Ovary (tissue), 10 donors: ENCODE data around the gene NEMF. TPM values are rescaled to one million over a fixed set of nuclear protein-coding genes. Genes with fewer than 3 reads are reported as not detected.
A peak's percentile ranks its signal among the peaks of the same experiment; 100 is the strongest.

Experiments
- DNase-seq, 5 donors: peaks; one replicate each; pipeline ENCODE4 v3.0.0-alpha.2; 2019 to 2020
- H3K27ac ChIP-seq, 2 donors: fragments of 200-600 bp; one replicate each; pipeline versions ENCODE4 v1.5.1 to v1.8.0; 2019 to 2022
- H3K27me3 ChIP-seq: fragments of 200-600 bp; one replicate; pipeline ENCODE4 v1.8.0; 2022
- H3K36me3 ChIP-seq: fragments of 200-600 bp; sonication (generic); one replicate; pipeline ENCODE4 v1.5.1; 2019
- H3K4me1 ChIP-seq: one replicate; pipeline ENCODE4 v1.8.1; 2013; ENCODE audit warnings: mild to moderate bottlenecking, moderate library complexity; ENCODE audit not compliant: insufficient read depth
- H3K4me3 ChIP-seq: fragments of 200-600 bp; sonication (generic); one replicate; pipeline ENCODE4 v1.5.1; 2017
- H3K9me3 ChIP-seq, 2 donors: fragments of 200-600 bp in 1 of 2; sonication (generic) in 1 of 2; one replicate each; pipeline versions ENCODE4 v1.5.1 to v1.8.1; 2013 to 2019; ENCODE audit warnings: mild to moderate bottlenecking in 1 of 2, moderate library complexity in 1 of 2
- EP300 ChIP-seq: sonication (generic); formaldehyde crosslinking; IDR thresholded peaks from one replicate; pipeline ENCODE4 v1.6.1; 2017; ENCODE audit warnings: antibody characterized with exemption
- POLR2A ChIP-seq: fragments of 450-650 bp; IDR thresholded peaks from one replicate; pipeline ENCODE4 v1.6.1; 2017; ENCODE audit warnings: antibody characterized with exemption, mild to moderate bottlenecking, moderate library complexity
- WGBS, 3 donors: extraction: QIAGEN DNeasy Blood & Tissue Kit in 1 of 3; methylation state at CpG; one replicate each; pipeline versions ENCODE4 v1.1.5 to v1.1.7; 2013 to 2017; 5-methylcytosine and 5-hydroxymethylcytosine counted together
- intact Hi-C, 4 donors: fragments of 100-400 bp; cut with DNase I; formaldehyde crosslinking; loops; one replicate each; pipeline versions ENCODE4 v1.11.0 to v1.15.1; 2022 to 2023
- long read RNA-seq, 3 donors: library from polyadenylated mRNA in 2 of 3; unstranded in 2 of 3; transcript quantifications; one replicate each; pipeline ENCODE4 v2.0.0 and lab custom pipeline, GENCODE V29; 2021 to 2026
- polyA plus RNA-seq, 2 donors: library from polyadenylated mRNA; stranded (reverse); fragments of 200-250 nt in 1 of 2; fragments of 350-450 nt in 1 of 2; fragmentation: Illumina TruSeq in 1 of 2; extraction: RNeasy Lipid Tissue Mini Kit (QIAGEN cat#74804) in 1 of 2; gene quantifications; one replicate each; pipeline ENCODE4 v1.2.3, GENCODE V29; 2013 to 2014
- total RNA-seq, 7 donors: library from RNA; depleted of rRNA in 2 of 7; stranded (reverse); fragments of >200 nt in 2 of 7; fragmentation: NEBNext Ultra II Directional in 3 of 7; extraction: Animal tissue kit (Norgen Biotek cat#: 25700) in 3 of 7; gene quantifications; one replicate each; pipeline versions ENCODE4 v1.1.0 to v1.2.4, GENCODE V29; 2016 to 2023
- TF ChIP-seq, protein P1 (sequence below), 3 donors: fragments of 450-650 bp in 2 of 3; fragments of 200-600 bp in 1 of 3; IDR thresholded peaks; one replicate each; pipeline versions ENCODE4 v1.5.1 to v1.8.0; 2016 to 2022; ENCODE audit warnings: antibody characterized with exemption in 3 of 3, mild to moderate bottlenecking in 1 of 3
- donor health status: DM: no; HTN: no; CAD: no; lungs with moderate emphysema.
- donor health status: DM: no; HTN: no; CAD: no.
- donor health status: Bipolar disorder and iron deficiency.
- donor health status: DM: yes; HTN: yes; CAD: no.
- donor health status: DM: no; HTN: no; CAD: no.
- donor health status: DM: yes; HTN: yes; CAD: no.

The NEMF gene, protein sequence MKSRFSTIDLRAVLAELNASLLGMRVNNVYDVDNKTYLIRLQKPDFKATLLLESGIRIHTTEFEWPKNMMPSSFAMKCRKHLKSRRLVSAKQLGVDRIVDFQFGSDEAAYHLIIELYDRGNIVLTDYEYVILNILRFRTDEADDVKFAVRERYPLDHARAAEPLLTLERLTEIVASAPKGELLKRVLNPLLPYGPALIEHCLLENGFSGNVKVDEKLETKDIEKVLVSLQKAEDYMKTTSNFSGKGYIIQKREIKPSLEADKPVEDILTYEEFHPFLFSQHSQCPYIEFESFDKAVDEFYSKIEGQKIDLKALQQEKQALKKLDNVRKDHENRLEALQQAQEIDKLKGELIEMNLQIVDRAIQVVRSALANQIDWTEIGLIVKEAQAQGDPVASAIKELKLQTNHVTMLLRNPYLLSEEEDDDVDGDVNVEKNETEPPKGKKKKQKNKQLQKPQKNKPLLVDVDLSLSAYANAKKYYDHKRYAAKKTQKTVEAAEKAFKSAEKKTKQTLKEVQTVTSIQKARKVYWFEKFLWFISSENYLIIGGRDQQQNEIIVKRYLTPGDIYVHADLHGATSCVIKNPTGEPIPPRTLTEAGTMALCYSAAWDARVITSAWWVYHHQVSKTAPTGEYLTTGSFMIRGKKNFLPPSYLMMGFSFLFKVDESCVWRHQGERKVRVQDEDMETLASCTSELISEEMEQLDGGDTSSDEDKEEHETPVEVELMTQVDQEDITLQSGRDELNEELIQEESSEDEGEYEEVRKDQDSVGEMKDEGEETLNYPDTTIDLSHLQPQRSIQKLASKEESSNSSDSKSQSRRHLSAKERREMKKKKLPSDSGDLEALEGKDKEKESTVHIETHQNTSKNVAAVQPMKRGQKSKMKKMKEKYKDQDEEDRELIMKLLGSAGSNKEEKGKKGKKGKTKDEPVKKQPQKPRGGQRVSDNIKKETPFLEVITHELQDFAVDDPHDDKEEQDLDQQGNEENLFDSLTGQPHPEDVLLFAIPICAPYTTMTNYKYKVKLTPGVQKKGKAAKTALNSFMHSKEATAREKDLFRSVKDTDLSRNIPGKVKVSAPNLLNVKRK
- total RNA-seq (10 to 100 TPM; 46.9 to 98.9 (median 72.1) TPM), polyA plus RNA-seq (10 to 100 TPM; 20.9 to 46.2 TPM)
- long read RNA-seq, donor 1, partial matches to known transcripts: 85 of 103 reads
- long read RNA-seq, donor 1, other reads (novel, unspliced or antisense): 18 of 103 reads
- long read RNA-seq, donor 2, full-length matches to known transcripts: 9 of 56 reads
- long read RNA-seq, donor 2, partial matches to known transcripts: 47 of 56 reads
- long read RNA-seq, donor 2, other reads (novel, unspliced or antisense): 0 of 56 reads
- long read RNA-seq, donor 3, full-length matches to known transcripts: 12 of 33 reads
- long read RNA-seq, donor 3, partial matches to known transcripts: 12 of 33 reads
- long read RNA-seq, donor 3, other reads (novel, unspliced or antisense): 9 of 33 reads

DNA sequence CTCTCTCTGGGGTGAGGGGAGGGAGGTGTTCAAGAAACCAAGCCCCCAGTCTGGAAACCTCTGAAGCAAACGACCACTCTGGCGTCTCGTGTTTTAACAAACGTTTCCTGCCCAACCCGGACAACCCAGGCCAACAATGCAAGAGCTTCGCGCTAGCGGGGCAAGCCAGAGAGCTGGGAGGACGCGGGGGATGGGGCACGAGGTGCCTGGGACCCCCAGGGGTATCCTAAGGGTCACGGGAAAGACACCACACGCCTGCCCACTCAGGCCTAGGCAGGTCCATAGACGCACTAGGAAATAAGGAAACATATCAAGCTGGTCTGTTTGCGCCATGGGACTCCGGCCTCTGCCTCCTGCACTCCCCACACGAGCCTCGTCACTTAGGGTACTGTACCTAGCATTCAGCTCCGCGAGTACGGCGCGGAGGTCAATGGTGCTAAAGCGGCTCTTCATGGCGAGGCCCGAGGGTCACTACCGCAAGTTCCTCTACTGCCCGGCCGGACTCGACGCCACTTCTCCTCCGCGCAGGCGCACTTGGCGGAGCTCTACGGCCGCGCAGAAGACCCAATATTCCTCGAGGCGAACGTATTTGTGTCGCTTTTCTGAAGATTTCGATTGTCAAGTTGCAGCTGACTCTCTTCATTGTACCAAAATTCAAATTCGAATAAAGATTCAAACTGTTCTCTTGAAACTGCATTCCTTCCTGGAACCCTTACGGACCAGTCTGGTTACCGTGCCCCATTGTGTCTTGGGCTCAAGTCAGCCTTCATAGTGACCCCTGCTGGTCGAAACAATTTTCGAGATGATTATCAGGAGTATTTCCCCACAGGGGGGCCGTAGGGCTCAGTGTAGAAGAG is at the start of gene NEMF:
NEMF (minus strand) TSS at position 488 of the 857 bp plus-strand sequence; CDS start at position 453, 35 bp downstream.
- H3K4me3 ChIP-seq: peak within 1 kb of the TSS; percentile 84
- H3K4me1 ChIP-seq: no peaks in the 10 kb centered on the region
- intact Hi-C loops: loop anchor here in 2 of 4 donors (1.0 to 10.0 kb wide), 2 partner anchors 218 kb away; partner anchors contain the start of gene DNAAF2 (in 1 of the 2)
- no peaks in the 10 kb centered on the region for H3K27me3 ChIP-seq
- peak within 1 kb of the TSS; percentile 71 to 73 for H3K27ac ChIP-seq
- H3K9me3 ChIP-seq: no peaks in the 10 kb centered on the region
- WGBS, 3 donors: 0% methylated on average over 49 of the region's 49 CpGs
- TF ChIP-seq EP300 (no peak), POLR2A (peak; percentile 43)
- TF ChIP-seq, protein P1, sequence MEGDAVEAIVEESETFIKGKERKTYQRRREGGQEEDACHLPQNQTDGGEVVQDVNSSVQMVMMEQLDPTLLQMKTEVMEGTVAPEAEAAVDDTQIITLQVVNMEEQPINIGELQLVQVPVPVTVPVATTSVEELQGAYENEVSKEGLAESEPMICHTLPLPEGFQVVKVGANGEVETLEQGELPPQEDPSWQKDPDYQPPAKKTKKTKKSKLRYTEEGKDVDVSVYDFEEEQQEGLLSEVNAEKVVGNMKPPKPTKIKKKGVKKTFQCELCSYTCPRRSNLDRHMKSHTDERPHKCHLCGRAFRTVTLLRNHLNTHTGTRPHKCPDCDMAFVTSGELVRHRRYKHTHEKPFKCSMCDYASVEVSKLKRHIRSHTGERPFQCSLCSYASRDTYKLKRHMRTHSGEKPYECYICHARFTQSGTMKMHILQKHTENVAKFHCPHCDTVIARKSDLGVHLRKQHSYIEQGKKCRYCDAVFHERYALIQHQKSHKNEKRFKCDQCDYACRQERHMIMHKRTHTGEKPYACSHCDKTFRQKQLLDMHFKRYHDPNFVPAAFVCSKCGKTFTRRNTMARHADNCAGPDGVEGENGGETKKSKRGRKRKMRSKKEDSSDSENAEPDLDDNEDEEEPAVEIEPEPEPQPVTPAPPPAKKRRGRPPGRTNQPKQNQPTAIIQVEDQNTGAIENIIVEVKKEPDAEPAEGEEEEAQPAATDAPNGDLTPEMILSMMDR (IDR thresholded peaks at IDR 0.05): peak; percentile 67 to 83 (median 71)
- no peaks in the 10 kb centered on the region for H3K36me3 ChIP-seq
- DNase-seq: peak; percentile 83 to 93 (median 87)

DNA sequence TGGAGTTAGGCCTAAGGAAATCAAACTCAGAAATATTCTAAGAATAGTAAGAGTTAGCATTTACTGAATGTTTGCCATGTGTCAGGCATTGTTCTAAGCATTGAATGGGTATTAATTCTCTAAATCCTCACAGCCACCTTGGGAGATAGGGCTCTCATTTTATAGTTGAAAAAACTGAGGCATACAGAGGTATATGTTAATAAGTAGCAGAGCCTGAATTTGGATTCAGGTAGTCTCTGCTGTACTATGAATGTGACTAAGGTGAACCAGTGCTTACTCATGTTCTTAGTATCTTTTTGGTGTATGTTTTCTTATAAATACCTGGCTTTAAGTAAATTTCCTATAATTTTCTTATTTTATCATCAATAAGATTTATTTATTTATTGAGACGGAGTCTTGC is 48.4 kb upstream of the NEMF start:
- no peaks in the 10 kb centered on the region for H3K4me1 ChIP-seq
- TF ChIP-seq EP300: no peak
- TF ChIP-seq, protein P1 (IDR thresholded peaks at IDR 0.05): no peak
- TF ChIP-seq POLR2A: no peak
- H3K4me3 ChIP-seq: no peak overlapping the region
- intact Hi-C loops: no loop called here
- H3K36me3 ChIP-seq: no peaks in the 10 kb centered on the region
- WGBS, 3 donors: 93 to 100% (median 98%) methylated on average over 1 of the region's 1 CpG
- no peaks in the 10 kb centered on the region for H3K9me3 ChIP-seq
- H3K27me3 ChIP-seq: no peaks in the 10 kb centered on the region
- no peak for DNase-seq
- no peak overlapping the region for H3K27ac ChIP-seq

DNA sequence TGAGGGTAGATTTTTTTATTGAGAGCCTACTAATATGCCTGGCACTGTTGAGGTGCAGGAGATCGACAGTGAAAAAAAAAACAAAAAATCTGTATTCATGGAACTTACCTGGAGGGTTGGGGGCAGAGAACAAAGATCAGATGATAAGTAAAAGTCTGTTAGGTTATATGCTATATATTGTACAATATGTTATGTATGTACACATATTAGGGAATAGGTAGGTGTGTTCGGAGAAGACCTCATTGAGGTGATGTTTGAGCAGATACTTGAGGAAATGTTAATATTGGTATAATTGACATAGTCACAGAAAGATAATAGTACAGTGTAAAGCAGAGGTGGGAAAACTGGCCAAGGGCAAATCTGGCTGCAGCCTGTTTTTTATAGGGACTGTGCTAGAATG is 45.9 kb upstream of the NEMF start:
- Histone ChIP-seq H3K36me3 (no peaks in the 10 kb centered on the region), H3K9me3 (no peaks in the 10 kb centered on the region), H3K27me3 (no peaks in the 10 kb centered on the region), H3K4me3 (no peak overlapping the region), H3K4me1 (peaks cover 3% of the 10 kb centered on the region), H3K27ac (no peak overlapping the region)
- intact Hi-C loops: loop anchor here in 1 of 4 donors (10.0 kb wide), 1 partner anchor 106 kb away; no protein-coding TSS in a partner anchor
- no peak for DNase-seq
- 84 to 91% (median 89%) methylated on average over 2 of the region's 2 CpGs for WGBS, 3 donors
- no peak for TF ChIP-seq EP300
- TF ChIP-seq POLR2A: no peak
- TF ChIP-seq, protein P1 (IDR thresholded peaks at IDR 0.05): no peak
